Superior temporal gyrus (tissue), 1 donor: ENCODE data around the gene CYRIA.
A peak's percentile ranks its signal among the peaks of the same experiment; 100 is the strongest.

ENCODE experiments used
- DNase-seq: peaks from one replicate; pipeline ENCODE4 v3.0.0-alpha.2; 2016; ENCODE audit errors: extremely low spot score

Gene CYRIA

GRCh38 chr2:16669388-16669787, 3.8 kb upstream of the CYRIA start:
- DNase-seq, result no peak

GRCh38 chr2:16666449-16666801, 791 bp upstream of the CYRIA start:
- DNase-seq, result peak; percentile 34

- peak; percentile 37 for DNase-seq
Observed at GRCh38 chr2:16664809-16665747, 556 bp downstream of the CYRIA start.

- peak; percentile 87 for DNase-seq
Observed at GRCh38 chr2:16664052-16664731, 1.4 kb downstream of the CYRIA start.

- peak; percentile 17 for DNase-seq
Observed at GRCh38 chr2:16663121-16663905, 2.3 kb downstream of the CYRIA start.

GRCh38 chr2:16661936-16662839, 3.4 kb downstream of the CYRIA start:
- DNase-seq, result peak; percentile 46

- DNase-seq, result peak; percentile 27
Observed at GRCh38 chr2:16661526-16661925, 4.1 kb downstream of the CYRIA start.

GRCh38 chr2:16660556-16660955, 5.1 kb downstream of the CYRIA start:
- no peak for DNase-seq

GRCh38 chr2:16660114-16660513, 5.5 kb downstream of the CYRIA start:
- DNase-seq, result peak; percentile 56

GRCh38 chr2:16658076-16658739, 7.4 kb downstream of the CYRIA start:
- DNase-seq, result peak; percentile 18

GRCh38 chr2:16657671-16658070, 8.0 kb downstream of the CYRIA start:
- peak; percentile 24 for DNase-seq

- DNase-seq, result peak; percentile 60
Observed at GRCh38 chr2:16656784-16657391, 8.7 kb downstream of the CYRIA start.

- peak; percentile 30 for DNase-seq
Observed at GRCh38 chr2:16655905-16656642, 9.6 kb downstream of the CYRIA start.

GRCh38 chr2:16655445-16655837, 10.2 kb downstream of the CYRIA start:
- peak; percentile 23 for DNase-seq

GRCh38 chr2:16654833-16655444, 10.7 kb downstream of the CYRIA start:
- DNase-seq, result peak; percentile 8

GRCh38 chr2:16653799-16654198, 11.8 kb downstream of the CYRIA start:
- peak; percentile 22 for DNase-seq

GRCh38 chr2:16653083-16653375, 12.6 kb downstream of the CYRIA start:
- no peak for DNase-seq

- peak; percentile 31 for DNase-seq
Observed at GRCh38 chr2:16652296-16653082, 13.1 kb downstream of the CYRIA start.
